DMS153 treated with DMSO at 0.1 percent for 48 hours (cell line): ENCODE data around the gene PTPA.
"Not testable (repeated sequence)": the region's sequence is repeated elsewhere in the genome, so short reads cannot be mapped to it uniquely, and the experiment has no call there.

ENCODE experiments used
- DNase-seq: peaks from one replicate; lab custom pipeline; 2025; ENCODE audit not compliant: unreplicated experiment; lab: John Stamatoyannopoulos, UW

PTPA gene

GRCh38 chr9:129175825-129176633 is 64.8 kb downstream of the PTPA start:
- peak; percentile 71 for DNase-seq

- peak; percentile 3 for DNase-seq
Observed at GRCh38 chr9:129176701-129177442, 65.7 kb downstream of the PTPA start.

GRCh38 chr9:129177443-129177790 is 66.2 kb downstream of the PTPA start:
- DNase-seq: no peak

- DNase-seq: peak; percentile 93
Observed at GRCh38 chr9:129177791-129178567, 66.8 kb downstream of the PTPA start, which contains the start of gene IER5L. TSS of gene IER5L (minus strand) at chr9:129178261. CDS start at chr9:129178052, 209 bp downstream.

GRCh38 chr9:129178568-129179382 is 67.6 kb downstream of the PTPA start:
- peak; percentile 82 for DNase-seq

- no peak for DNase-seq
Observed at GRCh38 chr9:129181246-129181645, 70.0 kb downstream of the PTPA start.

- DNase-seq: no peak
Observed at GRCh38 chr9:129182122-129182521, 70.9 kb downstream of the PTPA start.

GRCh38 chr9:129182625-129183494 is 71.6 kb downstream of the PTPA start:
- DNase-seq: no peak

GRCh38 chr9:129183495-129184218 is 72.4 kb downstream of the PTPA start:
- DNase-seq: no peak

GRCh38 chr9:129184219-129184524 is 73.0 kb downstream of the PTPA start:
- no peak for DNase-seq

- no peak for DNase-seq
Observed at GRCh38 chr9:129184596-129185122, 73.4 kb downstream of the PTPA start.

GRCh38 chr9:129185402-129185801 is 74.2 kb downstream of the PTPA start:
- DNase-seq: no peak

GRCh38 chr9:129185991-129186390 is 74.8 kb downstream of the PTPA start:
- no peak for DNase-seq

GRCh38 chr9:129187042-129187441 is 75.8 kb downstream of the PTPA start:
- DNase-seq: no peak

- DNase-seq: not testable (repeated sequence)
Observed at GRCh38 chr9:129189971-129190370, 78.8 kb downstream of the PTPA start.

- no peak for DNase-seq
Observed at GRCh38 chr9:129191234-129191633, 80.0 kb downstream of the PTPA start.

GRCh38 chr9:129193655-129194054 is 82.4 kb downstream of the PTPA start:
- DNase-seq: no peak

- no peak for DNase-seq
Observed at GRCh38 chr9:129194221-129194620, 83.0 kb downstream of the PTPA start.

GRCh38 chr9:129195606-129196005 is 84.4 kb downstream of the PTPA start:
- DNase-seq: no peak
